HepG2 (cell line): ENCODE measurements around the gene DST. TPM values are rescaled to one million over a fixed set of nuclear protein-coding genes. Genes with fewer than 3 reads are reported as not detected.

Experiments
- AGO1 ChIP-seq: fragments of 200-400 bp; formaldehyde crosslinking; IDR thresholded peaks from 2 replicates; pipeline ENCODE4 v1.6.1; 2017; ENCODE audit warnings: mild to moderate bottlenecking, low read depth, low read length, moderate library complexity; ENCODE audit not compliant: poor library complexity, severe bottlenecking
- ASH2L ChIP-seq: fragments of 300-600, 200-600 bp; sonication (generic); IDR thresholded peaks from 2 replicates; pipeline ENCODE4 v1.7.0; 2017; ENCODE audit warnings: low read depth, mild to moderate bottlenecking, moderate library complexity, mixed read lengths, low read length; ENCODE audit not compliant: insufficient read length
- FOXP1 ChIP-seq, 2 experiments: fragments of 450-650 bp in 1 of 2; IDR thresholded peaks; 2 replicates each; pipeline ENCODE4 v1.6.1; 2017 to 2018; ENCODE audit warnings: antibody characterized with exemption in 1 of 2
- GPN1 ChIP-seq: sonication (generic); formaldehyde crosslinking; IDR thresholded peaks from 2 replicates; pipeline ENCODE4 v1.5.1; 2020; ENCODE audit warnings: missing genetic modification reagents, borderline replicate concordance
- HNF4A ChIP-seq: sonication (generic); formaldehyde crosslinking; IDR thresholded peaks from 2 replicates; pipeline ENCODE4 v1.4.0; 2020; ENCODE audit warnings: missing genetic modification reagents
- MTA3 ChIP-seq: sonication (generic); formaldehyde crosslinking; IDR thresholded peaks from 2 replicates; pipeline ENCODE4 v1.4.0; 2020; ENCODE audit warnings: missing genetic modification reagents
- MXI1 ChIP-seq: IDR thresholded peaks from 3 replicates; pipeline ENCODE4 v1.6.1; 2012; ENCODE audit warnings: low read depth, low read length, inconsistent platforms, borderline replicate concordance
- NFATC3 ChIP-seq: sonication (generic); formaldehyde crosslinking; IDR thresholded peaks from 2 replicates; pipeline ENCODE4 v1.5.1; 2020; ENCODE audit warnings: mild to moderate bottlenecking, missing genetic modification reagents
- NFIC ChIP-seq: IDR thresholded peaks from 2 replicates; pipeline ENCODE4 v1.6.1; 2012; ENCODE audit warnings: mild to moderate bottlenecking, low read length, inconsistent platforms
- ONECUT2 ChIP-seq: sonication (generic); formaldehyde crosslinking; IDR thresholded peaks from 2 replicates; pipeline ENCODE4 v1.4.0; 2020; ENCODE audit warnings: missing genetic modification reagents
- PHF5A ChIP-seq: IDR thresholded peaks from one replicate; pipeline ENCODE4 v1.6.1; 2018; ENCODE audit warnings: low read depth, missing genetic modification reagents; ENCODE audit not compliant: unreplicated experiment
- REL ChIP-seq: sonication (generic); formaldehyde crosslinking; conservative IDR thresholded peaks from 2 replicates; pipeline ENCODE4 v1.8.0; 2022; ENCODE audit warnings: mild to moderate bottlenecking, missing genetic modification reagents, moderate library complexity
- THAP9 ChIP-seq: sonication (generic); formaldehyde crosslinking; IDR thresholded peaks from 2 replicates; pipeline ENCODE4; 2020; ENCODE audit warnings: missing genetic modification reagents, mild to moderate bottlenecking, borderline replicate concordance
- ZBTB7B ChIP-seq: sonication (generic); formaldehyde crosslinking; IDR thresholded peaks from 2 replicates; pipeline ENCODE4 v1.4.0; 2020; ENCODE audit warnings: missing genetic modification reagents
- ZFP36L1 ChIP-seq: sonication (generic); formaldehyde crosslinking; IDR thresholded peaks from 2 replicates; pipeline ENCODE4 v1.8.0; 2022; ENCODE audit warnings: mild to moderate bottlenecking, missing genetic modification reagents, moderate library complexity
- ZGPAT ChIP-seq: IDR thresholded peaks from 2 replicates; pipeline ENCODE4 v1.6.1; 2016; ENCODE audit warnings: mild to moderate bottlenecking
- ZNF205 ChIP-seq: IDR thresholded peaks from 2 replicates; pipeline ENCODE4 v1.6.1; 2018; ENCODE audit warnings: missing biosample characterization, missing genetic modification reagents
- ZNF263 ChIP-seq: sonication (generic); formaldehyde crosslinking; IDR thresholded peaks from 2 replicates; pipeline ENCODE4 v1.4.0; 2020; ENCODE audit warnings: missing genetic modification reagents
- ZNF317 ChIP-seq: sonication (generic); formaldehyde crosslinking; IDR thresholded peaks from 2 replicates; pipeline ENCODE4 v1.5.0; 2020; ENCODE audit warnings: mild to moderate bottlenecking, missing genetic modification reagents
- ZNF350 ChIP-seq: sonication (generic); formaldehyde crosslinking; IDR thresholded peaks from 2 replicates; pipeline ENCODE4 v1.4.0; 2020; ENCODE audit warnings: mild to moderate bottlenecking, low read depth, missing genetic modification reagents, borderline replicate concordance
- ZNF547 ChIP-seq: sonication (generic); formaldehyde crosslinking; IDR thresholded peaks from 2 replicates; pipeline ENCODE4 v1.5.1; 2020; ENCODE audit warnings: mild to moderate bottlenecking, missing genetic modification reagents
- ZNF619 ChIP-seq: sonication (generic); formaldehyde crosslinking; IDR thresholded peaks from 2 replicates; pipeline ENCODE4 v1.4.0; 2020; ENCODE audit warnings: mild to moderate bottlenecking, missing genetic modification reagents
- ZNF709 ChIP-seq: sonication (generic); formaldehyde crosslinking; IDR thresholded peaks from 2 replicates; pipeline ENCODE4 v1.5.0; 2020; ENCODE audit warnings: mild to moderate bottlenecking, missing genetic modification reagents
- ZNF841 ChIP-seq: sonication (generic); formaldehyde crosslinking; IDR thresholded peaks from 2 replicates; pipeline ENCODE4 v1.8.1; 2023; ENCODE audit warnings: missing genetic modification reagents, borderline replicate concordance
- ZNF850 ChIP-seq: sonication (generic); formaldehyde crosslinking; conservative IDR thresholded peaks from 2 replicates; pipeline ENCODE4 v1.9.0; 2021; ENCODE audit warnings: mild to moderate bottlenecking, missing genetic modification reagents
- ZSCAN29 ChIP-seq: sonication (generic); formaldehyde crosslinking; conservative IDR thresholded peaks from 2 replicates; pipeline ENCODE4 v1.4.0; 2020; ENCODE audit warnings: mild to moderate bottlenecking, missing genetic modification reagents
- polyA plus RNA-seq, 8 experiments: library from polyadenylated mRNA; depleted of rRNA in 3 of 8; stranded (reverse) in 7 of 8; unstranded in 1 of 8; fragments of >200 nt; fragmentation: Illumina TruSeq in 4 of 8; extraction: Trizol in 4 of 8; gene quantifications; 2 replicates each; pipeline versions ENCODE4 v1.2.1 to v1.2.3, GENCODE V29; 2011 to 2016; ENCODE audit warnings: low read depth in 4 of 8, missing spikeins in 1 of 8, mixed read lengths in 1 of 8; ENCODE audit not compliant: insufficient read depth in 1 of 8
- total RNA-seq, 5 experiments: library from RNA; depleted of rRNA; stranded (reverse); fragments of >200 nt; fragmentation: Illumina TruSeq; extraction: Trizol; gene quantifications; 2 replicates each; pipeline ENCODE4 v1.2.3, GENCODE V29; 2016; ENCODE audit warnings: low read depth in 1 of 5
- TF ChIP-seq, protein P1 (sequence below): sonication (generic); formaldehyde crosslinking; IDR thresholded peaks from 2 replicates; pipeline ENCODE4 v1.5.0; 2020; ENCODE audit warnings: missing genetic modification reagents

DST gene
- total and polyA plus RNA-seq, 2 of the 13 experiments (the other 11 are each of a cell fraction or from before 2014, with no cell fraction given): 64.4 to 89.0 TPM

- TF ChIP-seq REL (CRISPR knock-in tag) (no peak), HNF4A (peak; percentile 63), ZFP36L1 (CRISPR knock-in tag) (no peak), ZNF850 (CRISPR knock-in tag) (no peak), PHF5A (CRISPR knock-in tag) (no peak), MTA3 (CRISPR knock-in tag) (no peak), ASH2L (peak; percentile 20), AGO1 (no peak), ZSCAN29 (no peak), THAP9 (CRISPR knock-in tag) (no peak), ZNF841 (CRISPR knock-in tag) (no peak), ZNF205 (CRISPR knock-in tag) (peak; percentile 25; the same call in 1 of the 2 replicates), ZNF709 (CRISPR knock-in tag) (no peak), MXI1 (0 out of 3 replicates have a peak, but pooled peaks have one; percentile 15), ONECUT2 (no peak), NFIC (no peak; the same call in 1 of the 2 replicates), ZNF619 (CRISPR knock-in tag) (no peak), ZNF263 (CRISPR knock-in tag) (no peak), ZBTB7B (CRISPR knock-in tag) (no peak), ZNF547 (CRISPR knock-in tag) (no peak), GPN1 (CRISPR knock-in tag) (no peak), ZNF317 (CRISPR knock-in tag) (peak; percentile 71; the same call in 1 of the 2 replicates), ZNF350 (CRISPR knock-in tag) (no peak), ZGPAT (no peak), FOXP1 (IDR thresholded peaks at IDR 0.05) (no peak), FOXP1 (CRISPR knock-in tag; IDR thresholded peaks at IDR 0.05) (peak; percentile 78), NFATC3 (CRISPR knock-in tag) (no peak)
- TF ChIP-seq, protein P1, sequence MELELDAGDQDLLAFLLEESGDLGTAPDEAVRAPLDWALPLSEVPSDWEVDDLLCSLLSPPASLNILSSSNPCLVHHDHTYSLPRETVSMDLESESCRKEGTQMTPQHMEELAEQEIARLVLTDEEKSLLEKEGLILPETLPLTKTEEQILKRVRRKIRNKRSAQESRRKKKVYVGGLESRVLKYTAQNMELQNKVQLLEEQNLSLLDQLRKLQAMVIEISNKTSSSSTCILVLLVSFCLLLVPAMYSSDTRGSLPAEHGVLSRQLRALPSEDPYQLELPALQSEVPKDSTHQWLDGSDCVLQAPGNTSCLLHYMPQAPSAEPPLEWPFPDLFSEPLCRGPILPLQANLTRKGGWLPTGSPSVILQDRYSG: no peak
These were observed 191.6 kb downstream of the DST start (continued) for GRCh38 chr6:56450882-56451739.
